ENCODE data around the gene DYNC1H1. TPM values are rescaled to one million over a fixed set of nuclear protein-coding genes. Genes with fewer than 3 reads are reported as not detected.

The DYNC1H1 gene
- total and polyA plus RNA-seq, 10 donors: 65.9 to 446 (median 351) TPM

DNA sequence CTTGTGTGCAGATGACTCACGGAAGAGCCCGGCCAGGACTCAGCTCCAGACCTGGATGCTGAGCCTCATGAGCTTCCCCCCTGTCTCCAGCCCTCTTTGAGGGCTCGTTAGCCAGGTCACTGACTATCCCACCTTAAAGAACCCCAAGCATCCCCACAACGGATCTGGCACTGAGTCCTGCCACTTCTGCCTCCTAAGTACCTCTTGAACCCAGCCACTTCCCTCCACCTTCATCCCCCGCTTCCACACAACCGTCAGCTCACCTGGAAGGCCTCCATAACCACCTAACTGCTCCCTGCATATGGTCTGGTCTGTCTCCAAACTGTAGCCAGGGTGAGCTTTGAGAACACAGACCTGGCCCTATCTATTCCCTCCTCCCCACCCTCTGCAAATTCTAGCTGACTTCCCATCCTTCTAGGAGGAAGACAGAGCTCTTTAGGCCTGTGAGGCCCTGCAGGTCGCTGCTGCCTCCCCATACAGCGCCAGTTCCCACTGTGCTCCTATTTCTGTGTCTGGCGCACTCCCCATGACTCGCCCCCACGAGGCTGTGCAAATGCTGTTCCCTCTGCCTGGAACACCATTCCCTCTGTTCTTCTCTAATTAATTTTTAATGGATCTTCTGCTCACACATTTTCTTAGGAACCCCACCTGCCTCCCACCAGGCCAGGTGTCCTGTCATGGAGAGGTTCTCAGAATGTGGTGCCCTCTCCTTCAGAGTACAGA is 125.4 kb downstream of the DYNC1H1 start:
- Histone ChIP-seq H3K27ac (no peak overlapping the region), H3K4me3 (no peak overlapping the region), H3K9me3 (no peaks in the 10 kb centered on the region), H3K36me3 (peaks cover 0 to 13% (median 9%) of the 10 kb centered on the region in 6 donors), H3K4me1 (peaks cover 12 to 41% (median 30%) of the 10 kb centered on the region in 6 donors), H3K27me3 (replicated peaks in 1 of 7) (no peaks in the 10 kb centered on the region)
- peak; percentile 59 for DNase-seq
- WGBS, 5 donors: 88 to 91% (median 90%) methylated on average over 11 of the region's 11 CpGs
- intact Hi-C loops (cut with DNase I; ENCODE audit: low total_unique reads): loop anchor here (5.0 to 10.0 kb wide), 2 partner anchors 127 to 225 kb away; partner anchors contain the start of genes DYNC1H1 and ZNF839
- TF ChIP-seq, protein P1, sequence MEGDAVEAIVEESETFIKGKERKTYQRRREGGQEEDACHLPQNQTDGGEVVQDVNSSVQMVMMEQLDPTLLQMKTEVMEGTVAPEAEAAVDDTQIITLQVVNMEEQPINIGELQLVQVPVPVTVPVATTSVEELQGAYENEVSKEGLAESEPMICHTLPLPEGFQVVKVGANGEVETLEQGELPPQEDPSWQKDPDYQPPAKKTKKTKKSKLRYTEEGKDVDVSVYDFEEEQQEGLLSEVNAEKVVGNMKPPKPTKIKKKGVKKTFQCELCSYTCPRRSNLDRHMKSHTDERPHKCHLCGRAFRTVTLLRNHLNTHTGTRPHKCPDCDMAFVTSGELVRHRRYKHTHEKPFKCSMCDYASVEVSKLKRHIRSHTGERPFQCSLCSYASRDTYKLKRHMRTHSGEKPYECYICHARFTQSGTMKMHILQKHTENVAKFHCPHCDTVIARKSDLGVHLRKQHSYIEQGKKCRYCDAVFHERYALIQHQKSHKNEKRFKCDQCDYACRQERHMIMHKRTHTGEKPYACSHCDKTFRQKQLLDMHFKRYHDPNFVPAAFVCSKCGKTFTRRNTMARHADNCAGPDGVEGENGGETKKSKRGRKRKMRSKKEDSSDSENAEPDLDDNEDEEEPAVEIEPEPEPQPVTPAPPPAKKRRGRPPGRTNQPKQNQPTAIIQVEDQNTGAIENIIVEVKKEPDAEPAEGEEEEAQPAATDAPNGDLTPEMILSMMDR (IDR thresholded peaks at IDR 0.05 in 8 of 11, conservative IDR thresholded peaks at IDR 0.05 in 3 of 11): no peak
- TF ChIP-seq POLR2A (IDR thresholded peaks at IDR 0.05): no peak
- TF ChIP-seq POLR2AphosphoS5 (IDR thresholded peaks at IDR 0.05): no peak

DNA sequence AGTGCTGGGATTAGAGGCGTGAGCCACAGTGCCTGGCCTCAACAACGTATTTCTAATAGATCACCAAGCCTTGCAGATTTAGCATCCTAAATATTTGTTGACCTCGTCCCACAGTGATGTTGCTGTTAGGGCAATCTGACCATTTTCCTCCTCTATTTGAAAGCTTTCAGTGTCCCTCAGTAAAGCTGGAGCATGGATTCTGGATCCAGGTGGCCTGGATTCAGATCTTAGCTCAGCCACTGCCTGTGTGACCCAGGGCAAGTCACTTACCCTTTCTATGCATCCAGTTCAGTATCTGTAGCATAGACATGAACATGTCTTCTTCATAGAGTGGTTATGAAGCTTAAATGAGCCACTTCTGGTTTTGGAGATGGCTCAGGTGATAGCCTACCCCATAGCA is 126.3 kb downstream of the DYNC1H1 start:
- no peak overlapping the region for H3K27ac ChIP-seq
- peak; percentile 17 for DNase-seq
- intact Hi-C loops (cut with DNase I; ENCODE audit: low total_unique reads): loop anchor here (10.0 kb wide), 1 partner anchor 224 kb away; the partner anchor contains the start of gene ZNF839
- peaks cover 0 to 3% (median under 1%) of the 10 kb centered on the region in 6 donors for H3K36me3 ChIP-seq
- H3K4me3 ChIP-seq: no peak overlapping the region
- H3K9me3 ChIP-seq: no peaks in the 10 kb centered on the region
- H3K4me1 ChIP-seq: peaks cover 3 to 32% (median 20%) of the 10 kb centered on the region in 6 donors
- no peak for TF ChIP-seq POLR2AphosphoS5 (IDR thresholded peaks at IDR 0.05)
- no peak for TF ChIP-seq POLR2A (IDR thresholded peaks at IDR 0.05)
- TF ChIP-seq, protein P1 (IDR thresholded peaks at IDR 0.05 in 8 of 11, conservative IDR thresholded peaks at IDR 0.05 in 3 of 11): no peak
- WGBS, 5 donors: 85 to 92% (median 89%) methylated on average over 3 of the region's 3 CpGs
- H3K27me3 ChIP-seq (replicated peaks in 1 of 7): no peaks in the 10 kb centered on the region

DNA sequence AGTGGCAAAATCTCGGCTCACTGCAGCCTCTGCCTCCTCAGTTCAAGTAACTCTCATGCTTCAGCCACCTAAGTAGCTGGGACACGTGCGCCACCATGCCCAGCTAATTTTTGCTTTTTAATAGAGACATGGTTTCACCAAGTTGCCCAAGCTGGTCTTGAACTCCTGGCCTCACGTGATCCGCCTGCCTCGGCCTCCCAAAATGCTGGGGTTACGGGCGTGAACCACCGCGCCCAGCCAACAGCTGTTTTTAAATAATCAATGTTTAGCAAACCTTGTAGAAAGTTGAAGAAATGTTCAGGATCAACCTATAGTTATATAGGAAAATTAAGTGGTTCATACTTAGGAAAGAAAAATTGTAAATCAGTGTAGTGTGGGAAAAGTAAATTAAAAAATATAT is 128.4 kb downstream of the DYNC1H1 start:
- Histone ChIP-seq H3K36me3 (no peaks in the 10 kb centered on the region), H3K27me3 (replicated peaks in 1 of 7) (no peaks in the 10 kb centered on the region), H3K4me1 (peaks cover 0 to 29% (median 20%) of the 10 kb centered on the region in 6 donors), H3K4me3 (no peak overlapping the region), H3K9me3 (no peaks in the 10 kb centered on the region), H3K27ac (no peak overlapping the region)
- WGBS, 5 donors: 88 to 97% (median 95%) methylated on average over 10 of the region's 10 CpGs
- peak; percentile 23 for DNase-seq
- intact Hi-C loops (cut with DNase I; ENCODE audit: low total_unique reads): loop anchor here (10.0 kb wide), 1 partner anchor 222 kb away; the partner anchor contains the start of gene ZNF839
- TF ChIP-seq, protein P1 (IDR thresholded peaks at IDR 0.05 in 8 of 11, conservative IDR thresholded peaks at IDR 0.05 in 3 of 11): no peak
- TF ChIP-seq POLR2A (IDR thresholded peaks at IDR 0.05): no peak
- no peak for TF ChIP-seq POLR2AphosphoS5 (IDR thresholded peaks at IDR 0.05)

DNA sequence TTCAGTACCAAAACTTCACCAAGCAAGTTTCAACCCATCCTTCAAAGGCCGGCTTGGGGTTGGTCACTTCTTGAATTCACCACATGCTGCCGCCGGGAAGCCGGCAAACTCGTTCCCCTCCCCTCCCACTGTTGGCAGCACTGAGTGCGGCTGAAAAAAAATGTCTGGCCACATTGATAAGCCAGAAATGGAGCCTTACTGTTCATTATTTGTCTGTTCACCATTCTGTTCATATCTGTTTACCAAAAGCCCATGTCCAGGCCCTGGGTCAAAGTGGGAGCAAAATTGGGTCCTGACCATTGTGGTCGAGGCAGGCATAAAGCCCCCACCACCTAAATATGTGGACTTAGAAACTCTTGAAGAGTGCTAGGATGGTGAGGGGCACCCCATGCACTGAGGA is 129.7 kb downstream of the DYNC1H1 start:
- Histone ChIP-seq H3K9me3 (no peaks in the 10 kb centered on the region), H3K4me3 (no peak overlapping the region), H3K36me3 (no peaks in the 10 kb centered on the region), H3K4me1 (peaks cover 0 to 16% (median 7%) of the 10 kb centered on the region in 6 donors), H3K27me3 (replicated peaks in 1 of 7) (no peaks in the 10 kb centered on the region), H3K27ac (no peak overlapping the region)
- 73 to 84% (median 77%) methylated on average over 7 of the region's 7 CpGs for WGBS, 5 donors
- DNase-seq: peak; percentile 25
- intact Hi-C loops (cut with DNase I; ENCODE audit: low total_unique reads): loop anchor here (10.0 kb wide), 1 partner anchor 221 kb away; the partner anchor contains the start of gene ZNF839
- TF ChIP-seq POLR2A (IDR thresholded peaks at IDR 0.05) (no peak), POLR2AphosphoS5 (IDR thresholded peaks at IDR 0.05) (no peak)
- TF ChIP-seq, protein P1 (IDR thresholded peaks at IDR 0.05 in 8 of 11, conservative IDR thresholded peaks at IDR 0.05 in 3 of 11): no peak

All from spleen (tissue), 11 donors.